K562 (cell line): ENCODE measurements around the gene DPYSL3. TPM values are rescaled to one million over a fixed set of nuclear protein-coding genes. Genes with fewer than 3 reads are reported as not detected.

ENCODE experiments used
- ATAC-seq: fragments of 200-7000 bp; cut with Tn5 transposase; 3 replicates; pipeline ENCODE4 v1.9.1; 2020; ENCODE audit warnings: moderate library complexity
- BruUV-seq: library from RNA; stranded (reverse); fragments of 400-500 nt; replicated peaks from 2 replicates; lab custom pipeline; 2021; lab: Mats Ljungman, UMichigan
- CTCF ChIA-PET: fragments of 300-600 bp; formaldehyde crosslinking; extraction: SDS; loops from one replicate; lab custom pipeline; 2021; ENCODE audit warnings: low intra/inter-chr PET ratio; lab: Yijun Ruan, JAX
- POLR2A ChIA-PET: fragments of 300-600, 350-650 bp; sonication (Branson Sonifier 250); formaldehyde crosslinking; extraction: SDS; loops from one replicate; lab custom pipeline; 2021; ENCODE audit warnings: antibody characterized with exemption, inconsistent platforms; lab: Yijun Ruan, JAX
- DNase-seq, 4 experiments: peaks; one replicate each; pipeline versions ENCODE4 v3.0.0 to v3.0.0-alpha.2; 2011 to 2018; ENCODE audit warnings: low spot score in 3 of 4, mixed read lengths in 3 of 4; ENCODE audit errors: extremely low read depth in 1 of 4
- FAIRE-seq: peaks from 2 replicates; lab custom pipeline; 2011; peaks lifted over from hg19 to GRCh38; lab: Jason Lieb, UNC
- H2AFZ ChIP-seq: 2 replicates; pipeline ENCODE4 v1.6.0; 2011; ENCODE audit warnings: low read depth, low read length, control low read depth, inconsistent platforms
- H3K27ac ChIP-seq: fragments of 200-600 bp; 3 replicates; pipeline ENCODE4 v1.8.0; 2011; ENCODE audit warnings: low read depth, mild to moderate bottlenecking, control low read depth, inconsistent platforms, low read length, moderate library complexity, mixed read lengths; ENCODE audit errors: extremely low read depth
- H3K27me3 ChIP-seq, 2 experiments: fragments of 300-600 bp in 1 of 2; 2 replicates in 1 of 2; 3 replicates in 1 of 2; pipeline versions ENCODE4 v1.6.0 to v1.8.0; 2011; ENCODE audit warnings: inconsistent platforms in 2 of 2, low read length in 2 of 2, mild to moderate bottlenecking in 1 of 2, mixed read lengths in 1 of 2, moderate library complexity in 1 of 2; ENCODE audit not compliant: control insufficient read depth in 2 of 2, insufficient read depth in 2 of 2
- H3K36me3 ChIP-seq: fragments of 300-600 bp; 3 replicates; pipeline ENCODE4 v1.8.0; 2011; ENCODE audit warnings: mild to moderate bottlenecking, low read length, inconsistent platforms; ENCODE audit not compliant: control insufficient read depth, insufficient read depth
- H3K4me1 ChIP-seq, 2 experiments: fragments of 200-600 bp in 1 of 2; replicated peaks in 1 of 2; 2 replicates in 1 of 2; 3 replicates in 1 of 2; pipeline versions ENCODE4 v1.5.1 to v1.8.0; 2011; ENCODE audit warnings: inconsistent platforms in 2 of 2, low read length in 2 of 2, mild to moderate bottlenecking in 1 of 2, mixed read lengths in 1 of 2, moderate library complexity in 1 of 2; ENCODE audit not compliant: control insufficient read depth in 2 of 2, insufficient read depth in 2 of 2
- H3K4me2 ChIP-seq: 2 replicates; pipeline ENCODE4 v1.6.1; 2011; ENCODE audit warnings: low read length, control low read depth, inconsistent platforms, mixed read lengths; ENCODE audit not compliant: insufficient read depth
- H3K4me3 ChIP-seq: fragments of 200-600 bp; sonication (generic), shearing (Covaris generic); 2 replicates; pipeline ENCODE4 v1.5.1; 2016; ENCODE audit warnings: control low read depth, inconsistent platforms
- H3K79me2 ChIP-seq: fragments of 200-600 bp; 3 replicates; pipeline ENCODE4 v1.8.0; 2011; ENCODE audit warnings: low read length, inconsistent platforms; ENCODE audit not compliant: control insufficient read depth, insufficient read depth
- H3K9ac ChIP-seq, 2 experiments: 2 replicates each; pipeline versions ENCODE4 v1.6.0 to v1.6.1; 2011; ENCODE audit warnings: low read depth in 2 of 2, low read length in 2 of 2, control low read depth in 1 of 2, inconsistent platforms in 1 of 2, mild to moderate bottlenecking in 1 of 2, mixed read lengths in 1 of 2; ENCODE audit not compliant: insufficient read depth in 1 of 2
- H3K9me1 ChIP-seq: one replicate; pipeline ENCODE4 v1.6.0; 2011; ENCODE audit warnings: inconsistent platforms, mild to moderate bottlenecking, low read length, moderate library complexity; ENCODE audit not compliant: control insufficient read depth, insufficient read depth
- H3K9me3 ChIP-seq: replicated peaks from 2 replicates; pipeline ENCODE4 v1.5.1; 2011; ENCODE audit warnings: low read depth, low read length, inconsistent platforms; ENCODE audit not compliant: control insufficient read depth, insufficient read depth
- H4K20me1 ChIP-seq: replicated peaks from 2 replicates; pipeline ENCODE4 v1.6.1; 2011; ENCODE audit warnings: low read length, inconsistent platforms, mixed read lengths; ENCODE audit not compliant: control insufficient read depth, insufficient read depth
- CEBPG ChIP-seq, 3 experiments: fragments of 200-800 bp in 1 of 3; sonication (Bioruptor generic) in 1 of 3; sonication (generic) in 1 of 3; formaldehyde crosslinking in 1 of 3; IDR thresholded peaks in 2 of 3; conservative IDR thresholded peaks in 1 of 3; 2 replicates each; pipeline versions ENCODE4 v1.6.1 to v1.8.0; 2016 to 2022; ENCODE audit warnings: missing compliant biosample characterization in 2 of 3, missing genetic modification characterization in 2 of 3, mild to moderate bottlenecking in 1 of 3, missing genetic modification reagents in 1 of 3
- KLF13 ChIP-seq: fragments of 450-650 bp; IDR thresholded peaks from 2 replicates; pipeline ENCODE4 v1.6.1; 2016; ENCODE audit warnings: missing genetic modification characterization, low read depth, mild to moderate bottlenecking, missing compliant biosample characterization, moderate library complexity, borderline replicate concordance
- MAFG ChIP-seq: fragments of 450-650 bp; conservative IDR thresholded peaks from 2 replicates; pipeline ENCODE4 v1.6.1; 2016; ENCODE audit warnings: missing genetic modification characterization, missing compliant biosample characterization
- MYNN ChIP-seq, 2 experiments: sonication (generic); formaldehyde crosslinking in 1 of 2; IDR thresholded peaks; 2 replicates each; pipeline versions ENCODE4 v1.5.0 to v1.6.1; 2016 to 2020; ENCODE audit warnings: antibody characterized with exemption in 1 of 2, missing genetic modification reagents in 1 of 2
- RAD21 ChIP-seq, 2 experiments: fragments of 250-450 bp in 1 of 2; fragments of 450-650 bp in 1 of 2; sonication (Bioruptor Pico) in 1 of 2; formaldehyde crosslinking in 1 of 2; IDR thresholded peaks in 1 of 2; conservative IDR thresholded peaks in 1 of 2; 2 replicates each; pipeline versions ENCODE4 v1.4.0 to v1.8.0; 2020 to 2022; ENCODE audit warnings: mild to moderate bottlenecking in 2 of 2, moderate library complexity in 1 of 2
- SAFB2 ChIP-seq: fragments of 200-400 bp; formaldehyde crosslinking; IDR thresholded peaks from 2 replicates; pipeline ENCODE4 v1.6.1; 2018; ENCODE audit warnings: borderline replicate concordance, low read length, low read depth, moderate library complexity; ENCODE audit not compliant: severe bottlenecking
- TRIM28 ChIP-seq: fragments of 450-650 bp; IDR thresholded peaks from 2 replicates; pipeline ENCODE4 v1.6.1; 2017
- ZNF780A ChIP-seq: fragments of 250-450 bp; sonication (Bioruptor Pico); IDR thresholded peaks from 2 replicates; pipeline ENCODE4 v1.5.0; 2021; ENCODE audit warnings: mild to moderate bottlenecking
- WGBS: fragments of 100-300 bp; shearing (Covaris generic); methylation state at CpG from one replicate; pipeline ENCODE4 v1.1.6; 2016; ENCODE audit warnings: low coverage, mixed read lengths; ENCODE audit not compliant: insufficient coverage; ENCODE audit errors: missing lambda C conversion rate; 5-methylcytosine and 5-hydroxymethylcytosine counted together
- in situ Hi-C: fragments of 300-500 bp; cut with MboI; formaldehyde crosslinking; loops from 4 replicates; pipeline ENCODE4 v1.15.0; 2018; ENCODE audit warnings: inconsistent platforms, mixed read lengths
- intact Hi-C: fragments of 100-400 bp; cut with micrococcal nuclease; formaldehyde crosslinking; loops from 2 replicates; pipeline ENCODE4 v1.14.2; 2022
- polyA plus RNA-seq, 8 experiments: library from polyadenylated mRNA; depleted of rRNA in 4 of 8; stranded (reverse) in 5 of 8; unstranded in 3 of 8; fragments of >200 nt; fragmentation: Nextera tagmentation in 2 of 8; fragmentation: Illumina TruSeq in 1 of 8; extraction: Ambion mirVana in 2 of 8; extraction: Trizol in 1 of 8; gene quantifications; 2 replicates each; pipeline versions ENCODE4 v1.2.1 to v1.2.3, GENCODE V29; 2011 to 2014; ENCODE audit warnings: inconsistent platforms in 1 of 8, missing spikeins in 1 of 8
- total RNA-seq, 7 experiments: library from RNA; depleted of rRNA in 6 of 7; stranded (reverse); fragments of >200 nt in 6 of 7; fragmentation: Illumina TruSeq in 2 of 7; extraction: Trizol in 2 of 7; gene quantifications; 2 replicates each; pipeline versions ENCODE4 v1.2.1 to v1.2.3, GENCODE V29; 2011 to 2021; ENCODE audit warnings: low replicate concordance in 1 of 7
- TF ChIP-seq, protein P1 (sequence below): fragments of 200-800 bp; sonication (Bioruptor generic); IDR thresholded peaks from 2 replicates; pipeline ENCODE4 v1.6.1; 2017; ENCODE audit warnings: missing genetic modification characterization, missing compliant biosample characterization

The DPYSL3 gene
- total and polyA plus RNA-seq, 9 of the 15 experiments (the other 6 are each of a cell fraction or from before 2014, with no cell fraction given) = 0.07 to 0.55 TPM; not detected in 7

DNA sequence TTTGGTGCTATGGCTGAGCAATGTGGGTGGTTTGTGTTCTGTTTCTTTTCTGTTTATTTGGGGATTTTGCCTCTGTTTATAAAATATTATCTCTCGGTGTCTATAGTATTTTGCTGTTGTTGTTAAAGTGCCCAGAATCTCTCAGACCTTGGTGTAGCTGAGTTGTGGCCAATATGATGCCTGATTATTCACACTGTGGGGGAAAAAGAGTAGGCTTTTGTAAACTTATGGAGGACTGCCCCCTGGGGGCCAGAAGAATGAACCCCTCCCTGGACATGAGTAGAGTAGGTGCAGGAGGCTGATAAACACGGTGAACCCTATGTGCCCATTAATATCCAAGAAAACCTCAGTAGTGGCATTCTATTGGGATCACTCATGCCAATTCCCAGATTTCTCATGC is 49.0 kb upstream of the DPYSL3 start:
- Histone ChIP-seq H3K27ac (no peak overlapping the region), H2AFZ (no peak overlapping the region), H3K9me3 (no peaks in the 10 kb centered on the region), H4K20me1 (no peaks in the 10 kb centered on the region), H3K4me1 (no peaks in the 10 kb centered on the region), H3K9ac (no peak overlapping the region), H3K4me3 (no peak overlapping the region), H3K36me3 (no peaks in the 10 kb centered on the region), H3K27me3 (no peaks in the 10 kb centered on the region), H3K4me2 (no peak overlapping the region), H3K9me1 (no peaks in the 10 kb centered on the region), H3K79me2 (no peaks in the 10 kb centered on the region)
- in situ Hi-C loops = no loop called here
- intact Hi-C loops = no loop called here
- ATAC-seq (no peak), FAIRE-seq (no peak), DNase-seq (peak in 2 of 4 experiments; percentile 1 to 10)
- WGBS = 0% methylated on average over 2 of the region's 2 CpGs
- POLR2A ChIA-PET = no interaction called here
- TF ChIP-seq RAD21 (CRISPR knock-in tag; conservative IDR thresholded peaks at IDR 0.05 in 1 of 2, IDR thresholded peaks at IDR 0.05 in 1 of 2) (peak; percentile 26 to 31; a peak in 1 of 4 replicates), TRIM28 (no peak)
- CTCF ChIA-PET = no interaction called here
- no TSS peak for BruUV-seq

DNA sequence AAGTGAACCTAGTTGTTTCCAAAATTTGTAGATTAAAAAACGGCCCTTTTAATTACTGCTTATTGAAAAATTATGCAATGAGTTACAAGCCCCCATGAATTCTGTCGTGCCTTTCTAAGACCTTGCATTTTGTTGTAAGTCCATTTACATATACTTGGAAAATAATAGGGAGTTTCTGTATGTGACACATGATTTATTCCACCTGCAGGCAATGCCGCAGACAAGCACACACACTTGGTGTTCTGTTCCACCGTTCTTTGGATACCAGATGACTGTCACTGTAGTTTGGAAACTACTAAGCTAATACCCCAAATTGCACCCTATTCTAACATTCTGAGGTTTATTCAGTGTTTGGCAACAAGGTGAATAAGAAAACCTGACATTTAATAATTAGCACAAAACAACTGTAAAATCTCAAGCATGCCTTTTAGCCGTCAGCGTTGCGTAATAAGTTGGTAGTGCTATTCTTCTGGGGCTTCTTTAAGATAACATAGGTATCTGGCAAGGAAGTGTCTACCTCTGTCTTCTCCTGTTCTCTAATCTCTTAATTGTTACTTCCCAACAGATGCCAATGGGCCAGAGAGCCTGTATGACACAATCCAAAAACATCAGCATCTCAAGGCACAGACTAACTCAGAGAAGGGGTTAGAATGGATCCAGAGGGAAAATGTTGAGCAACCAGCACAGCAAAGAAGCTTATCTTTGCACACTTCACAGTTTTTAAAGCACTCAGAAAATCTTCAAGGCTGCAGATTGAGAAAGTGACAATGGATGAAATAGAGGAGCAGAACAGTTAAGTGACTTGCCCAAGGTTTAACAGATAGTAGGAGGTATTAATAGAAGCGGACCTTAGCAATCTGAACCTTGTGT is 48.2 kb upstream of the DPYSL3 start:
- 2% methylated on average over 8 of the region's 8 CpGs for WGBS
- Histone ChIP-seq H3K9me1 (no peaks in the 10 kb centered on the region), H3K9ac (no peak overlapping the region), H4K20me1 (no peaks in the 10 kb centered on the region), H3K4me1 (no peaks in the 10 kb centered on the region), H2AFZ (no peak overlapping the region), H3K36me3 (no peaks in the 10 kb centered on the region), H3K79me2 (no peaks in the 10 kb centered on the region), H3K9me3 (no peaks in the 10 kb centered on the region), H3K27ac (no peak overlapping the region), H3K4me2 (no peak overlapping the region), H3K4me3 (no peak overlapping the region), H3K27me3 (no peaks in the 10 kb centered on the region)
- ATAC-seq (no peak), DNase-seq (no peak), FAIRE-seq (no peak)
- in situ Hi-C loops = no loop called here
- no peak for TF ChIP-seq MAFG (tag)
- TF ChIP-seq CEBPG (CRISPR knock-in tag; IDR thresholded peaks at IDR 0.05) = no peak
- TF ChIP-seq CEBPG (tag; conservative IDR thresholded peaks at IDR 0.05 in 1 of 2, IDR thresholded peaks at IDR 0.05 in 1 of 2) = peak; percentile 15 to 36; a peak in 1 of 4 replicates
- TF ChIP-seq KLF13 (tag) = no peak
- no peak for TF ChIP-seq SAFB2
- TF ChIP-seq MYNN (IDR thresholded peaks at IDR 0.05) = no peak
- TF ChIP-seq MYNN (CRISPR knock-in tag; IDR thresholded peaks at IDR 0.05) = no peak
- TF ChIP-seq ZNF780A (CRISPR knock-in tag) = no peak
- TF ChIP-seq, protein P1, sequence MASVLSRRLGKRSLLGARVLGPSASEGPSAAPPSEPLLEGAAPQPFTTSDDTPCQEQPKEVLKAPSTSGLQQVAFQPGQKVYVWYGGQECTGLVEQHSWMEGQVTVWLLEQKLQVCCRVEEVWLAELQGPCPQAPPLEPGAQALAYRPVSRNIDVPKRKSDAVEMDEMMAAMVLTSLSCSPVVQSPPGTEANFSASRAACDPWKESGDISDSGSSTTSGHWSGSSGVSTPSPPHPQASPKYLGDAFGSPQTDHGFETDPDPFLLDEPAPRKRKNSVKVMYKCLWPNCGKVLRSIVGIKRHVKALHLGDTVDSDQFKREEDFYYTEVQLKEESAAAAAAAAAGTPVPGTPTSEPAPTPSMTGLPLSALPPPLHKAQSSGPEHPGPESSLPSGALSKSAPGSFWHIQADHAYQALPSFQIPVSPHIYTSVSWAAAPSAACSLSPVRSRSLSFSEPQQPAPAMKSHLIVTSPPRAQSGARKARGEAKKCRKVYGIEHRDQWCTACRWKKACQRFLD (CRISPR knock-in tag) = no peak
- intact Hi-C loops = no loop called here
- CTCF ChIA-PET = no interaction called here
- no TSS peak for BruUV-seq
- POLR2A ChIA-PET = interaction anchor here (0.6 kb wide), 1 partner anchor 59 kb away, joined by 3 read pairs; no protein-coding TSS in a partner anchor
